NCI-H2227 treated with DMSO at 0.1 percent for 48 hours (cell line): ENCODE measurements around the gene LRRC26.

Experiments
- DNase-seq: peaks from one replicate; lab custom pipeline; 2025; lab: John Stamatoyannopoulos, UW

The LRRC26 gene

GRCh38 chr9:137198902-137199283 lies 29.0 kb upstream of the LRRC26 start:
- DNase-seq = no peak

- no peak for DNase-seq
Observed at GRCh38 chr9:137198051-137198901, 28.4 kb upstream of the LRRC26 start.

GRCh38 chr9:137195525-137196220 lies 25.8 kb upstream of the LRRC26 start:
- no peak for DNase-seq

- no peak for DNase-seq
Observed at GRCh38 chr9:137194909-137195308, 25.1 kb upstream of the LRRC26 start.

- DNase-seq = no peak
Observed at GRCh38 chr9:137194388-137194787, 24.5 kb upstream of the LRRC26 start.

GRCh38 chr9:137193771-137194170 lies 23.9 kb upstream of the LRRC26 start:
- no peak for DNase-seq

GRCh38 chr9:137192859-137193258 lies 23.0 kb upstream of the LRRC26 start:
- no peak for DNase-seq

GRCh38 chr9:137192448-137192780 lies 22.6 kb upstream of the LRRC26 start:
- DNase-seq = no peak

GRCh38 chr9:137191691-137192447 lies 22.0 kb upstream of the LRRC26 start:
- DNase-seq = no peak

GRCh38 chr9:137191245-137191644 lies 21.4 kb upstream of the LRRC26 start:
- no peak for DNase-seq

GRCh38 chr9:137190315-137190856 lies 20.5 kb upstream of the LRRC26 start:
- DNase-seq = no peak

- DNase-seq = no peak
Observed at GRCh38 chr9:137189297-137190295, 19.7 kb upstream of the LRRC26 start.

- DNase-seq = peak; percentile 44
Observed at GRCh38 chr9:137188490-137189296, 18.8 kb upstream of the LRRC26 start, which contains the start of the genes ANAPC2 and SSNA1. TSS of gene ANAPC2 (minus strand) at chr9:137188560. CDS start at chr9:137188532, 28 bp downstream. TSS of gene SSNA1 (plus strand) at chr9:137188676. CDS start at chr9:137188727, 51 bp downstream.

GRCh38 chr9:137188086-137188489 lies 18.2 kb upstream of the LRRC26 start:
- DNase-seq = no peak

- DNase-seq = no peak
Observed at GRCh38 chr9:137187386-137187785, 17.5 kb upstream of the LRRC26 start.

GRCh38 chr9:137186385-137186784 lies 16.5 kb upstream of the LRRC26 start:
- DNase-seq = no peak

GRCh38 chr9:137185921-137186320 lies 16.1 kb upstream of the LRRC26 start:
- DNase-seq = no peak

GRCh38 chr9:137184881-137185660 lies 15.2 kb upstream of the LRRC26 start:
- no peak for DNase-seq

- no peak for DNase-seq
Observed at GRCh38 chr9:137183980-137184595, 14.2 kb upstream of the LRRC26 start.
